HG03095 (cell line): Measurements from ENCODE around the gene CHD9.
"Not testable (repeated sequence)": the region's sequence is repeated elsewhere in the genome, so short reads cannot be mapped to it uniquely, and the experiment has no call there.

ENCODE experiments used
- ATAC-seq: cut with Tn5 transposase; IDR thresholded peaks from one replicate; pipeline ENCODE4 v1.9.1; 2021; ENCODE audit warnings: moderate library complexity; ENCODE audit not compliant: unreplicated experiment

CHD9 gene

DNA sequence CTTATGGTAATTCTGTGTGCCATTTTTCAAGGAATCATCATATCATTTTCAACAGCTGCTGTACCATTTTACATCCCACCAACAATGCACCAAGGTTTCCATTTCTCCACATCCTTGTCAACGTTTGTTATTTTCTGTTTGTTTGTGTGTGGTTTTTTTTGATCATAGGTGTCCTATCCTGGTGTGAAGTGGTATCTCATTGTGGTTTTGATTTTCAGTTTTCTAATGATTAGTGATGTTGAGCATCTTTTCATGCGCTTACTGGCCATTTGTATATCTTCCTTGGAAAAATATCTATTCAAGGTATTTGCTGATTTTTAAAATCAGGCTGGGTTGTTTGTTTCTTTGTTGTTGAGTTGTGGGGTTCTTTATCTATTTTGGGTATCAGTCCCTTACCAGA lies 15.0 kb downstream of the CHD9 start:
- no peak for ATAC-seq

DNA sequence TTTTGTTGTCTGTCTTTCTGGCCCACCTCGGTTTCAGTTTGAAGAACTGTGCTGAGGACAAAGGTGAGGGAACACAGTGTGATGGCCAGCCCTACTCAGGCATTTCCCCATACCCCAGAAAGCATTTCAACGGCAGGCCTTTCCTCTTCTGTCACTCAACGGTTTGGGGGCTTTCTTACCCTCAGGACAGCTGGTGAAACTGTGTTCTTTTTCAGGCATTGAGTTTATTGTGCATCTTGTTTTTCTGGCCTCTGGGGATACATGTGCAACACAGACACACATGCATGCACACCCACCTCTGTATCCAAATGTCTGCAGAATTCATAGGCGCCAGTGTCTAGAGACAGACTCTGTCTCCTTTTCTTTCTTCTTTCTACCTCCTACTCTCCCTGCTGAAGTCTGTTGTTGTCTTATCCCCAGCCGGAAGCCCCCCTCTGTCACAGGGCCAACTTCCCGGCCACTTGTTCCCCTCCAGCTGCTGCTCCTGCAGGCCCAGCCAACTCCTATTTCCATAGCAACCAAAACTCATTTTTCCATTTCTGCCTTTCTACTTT lies 17.0 kb downstream of the CHD9 start:
- ATAC-seq = peak; percentile 57

DNA sequence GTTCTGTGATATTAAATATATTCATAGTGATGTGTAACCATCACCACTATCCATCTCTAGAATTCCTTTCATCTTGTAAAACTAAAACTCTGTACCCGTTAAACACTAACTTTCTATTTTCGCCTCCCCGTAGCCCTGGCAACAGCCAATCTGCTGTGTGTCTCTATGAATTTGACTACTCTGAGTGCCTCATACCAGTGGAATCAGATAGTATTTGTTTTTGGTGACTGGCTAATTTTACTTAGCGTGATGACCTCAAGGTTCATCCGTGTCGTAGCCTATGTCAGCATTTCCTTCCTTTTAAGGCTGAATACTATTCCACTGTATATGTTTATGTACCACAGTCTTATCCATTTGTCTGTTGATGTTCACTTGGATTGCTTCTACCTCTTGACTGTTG lies 18.2 kb downstream of the CHD9 start:
- no peak for ATAC-seq

DNA sequence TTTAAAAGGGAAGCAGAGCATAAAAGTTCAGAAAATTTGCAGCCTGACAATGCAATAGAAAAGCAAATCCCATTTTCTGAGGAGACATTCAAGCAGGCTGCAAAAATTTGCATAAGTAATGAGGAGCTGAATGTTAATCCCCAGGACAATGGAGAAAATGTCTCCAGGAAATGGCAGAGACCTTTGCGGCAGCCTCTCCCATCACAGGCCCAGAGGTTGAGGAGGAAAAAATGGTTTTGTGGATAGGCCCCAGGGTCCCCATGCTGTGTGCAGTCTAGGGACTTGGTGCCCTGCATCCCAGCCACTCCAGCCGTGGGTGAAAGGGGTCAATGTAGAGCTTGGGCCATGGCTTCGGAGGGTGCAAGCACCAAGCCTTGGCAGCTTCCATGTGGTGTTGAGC lies 19.5 kb downstream of the CHD9 start:
- ATAC-seq = not testable (repeated sequence)

DNA sequence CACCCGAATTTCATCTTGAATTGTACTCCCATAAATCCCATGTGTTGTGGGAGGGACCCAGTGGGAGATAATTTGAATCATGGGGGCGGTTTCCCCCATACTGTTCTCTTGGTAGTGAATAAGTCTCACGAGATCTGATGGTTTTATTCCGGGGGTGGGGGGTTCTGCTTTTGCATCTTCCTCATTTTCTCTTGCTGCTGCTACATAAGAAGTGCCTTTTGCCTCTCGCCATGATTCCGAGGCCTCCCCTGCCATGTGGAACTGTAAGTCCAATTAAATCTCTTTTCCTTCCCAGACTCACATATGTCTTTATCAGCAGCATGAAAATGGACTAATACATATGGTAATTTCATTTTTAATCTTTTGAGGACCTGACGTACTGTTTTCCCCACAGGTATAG lies 20.7 kb downstream of the CHD9 start:
- ATAC-seq = not testable (repeated sequence)

DNA sequence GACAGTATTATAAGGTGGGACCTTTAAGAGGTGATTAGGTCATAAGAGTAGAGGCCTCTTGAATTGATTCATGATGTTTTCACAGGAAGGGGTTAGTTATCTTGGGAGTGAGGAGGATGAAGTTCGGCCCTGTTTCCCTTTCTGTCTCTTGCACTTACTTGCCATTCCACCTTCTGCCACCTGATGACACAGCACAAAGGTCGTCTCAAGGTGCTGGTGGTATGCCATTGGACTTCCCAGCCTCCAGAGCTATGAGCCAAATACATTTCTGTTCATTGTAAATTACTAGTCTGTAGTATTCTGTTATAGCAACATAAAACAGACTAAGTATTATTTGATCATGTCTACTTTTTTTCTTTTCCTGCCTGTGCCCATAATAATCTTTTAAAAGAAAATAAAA lies 23.5 kb downstream of the CHD9 start:
- ATAC-seq = no peak

DNA sequence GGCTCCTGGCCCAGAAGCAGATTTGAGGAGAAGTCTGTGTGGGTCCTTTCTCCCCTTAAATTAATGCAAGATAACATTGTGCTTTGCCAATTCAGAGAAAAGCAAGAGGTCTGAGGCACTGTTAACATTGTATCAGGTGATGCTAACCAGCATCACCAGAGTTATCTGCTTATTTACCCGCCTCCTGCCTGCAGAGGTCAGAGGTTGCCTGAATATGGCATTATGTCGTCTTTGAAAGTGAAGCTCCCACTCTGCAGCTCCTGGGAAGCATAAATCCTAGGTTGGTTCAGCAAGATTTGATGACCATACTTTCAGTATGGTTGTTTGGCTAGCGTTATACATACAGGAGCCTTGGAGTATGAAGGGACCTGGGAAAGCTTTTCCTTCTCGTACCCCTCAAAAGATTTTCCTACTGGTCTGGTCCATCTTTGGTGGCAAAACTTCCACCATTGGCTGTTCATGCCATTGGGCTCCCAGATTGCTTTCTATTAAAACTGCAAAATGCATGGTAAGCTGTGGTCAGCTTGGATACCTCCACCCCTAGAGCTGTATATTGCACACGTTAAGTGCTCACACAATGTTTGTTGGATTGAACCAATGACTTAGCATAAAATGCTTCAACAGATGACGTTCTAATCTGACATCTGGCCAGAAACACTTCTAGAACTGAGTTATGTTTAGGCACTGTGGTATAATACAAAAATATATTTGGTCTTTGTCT lies 24.1 kb downstream of the CHD9 start:
- no peak for ATAC-seq

DNA sequence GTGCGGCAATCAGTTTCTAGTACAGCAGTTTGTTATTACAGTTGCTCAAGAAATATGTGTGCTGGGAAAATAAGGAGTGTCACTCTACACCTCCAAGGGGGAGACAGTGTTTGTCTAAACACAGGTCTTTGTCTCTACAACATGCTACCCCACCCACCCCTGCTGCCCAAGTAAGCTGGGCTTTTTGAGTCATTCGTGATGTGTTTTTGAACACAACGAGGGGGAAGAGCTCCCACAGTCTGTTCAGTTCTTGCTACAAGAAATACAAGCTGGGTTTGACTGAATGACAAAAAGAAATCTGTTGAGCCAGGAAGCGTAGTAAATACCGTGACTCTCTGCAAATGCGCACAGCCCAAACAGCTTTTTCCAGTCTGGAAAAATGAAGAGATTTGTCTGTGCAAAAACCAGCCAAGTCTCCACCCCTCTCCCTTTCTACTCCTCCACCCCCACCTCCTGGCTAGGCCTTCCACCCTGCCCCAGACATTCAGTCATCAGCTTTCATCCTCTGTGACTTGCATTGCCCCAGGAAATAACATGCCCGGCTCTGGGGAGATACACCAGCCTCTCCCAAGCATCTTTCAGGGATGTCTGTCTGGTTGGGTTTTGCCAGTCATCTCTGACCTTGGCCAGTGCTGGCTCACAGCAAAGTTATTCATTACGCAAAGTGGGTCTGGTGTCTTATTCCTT lies 25.7 kb downstream of the CHD9 start:
- no peak for ATAC-seq

DNA sequence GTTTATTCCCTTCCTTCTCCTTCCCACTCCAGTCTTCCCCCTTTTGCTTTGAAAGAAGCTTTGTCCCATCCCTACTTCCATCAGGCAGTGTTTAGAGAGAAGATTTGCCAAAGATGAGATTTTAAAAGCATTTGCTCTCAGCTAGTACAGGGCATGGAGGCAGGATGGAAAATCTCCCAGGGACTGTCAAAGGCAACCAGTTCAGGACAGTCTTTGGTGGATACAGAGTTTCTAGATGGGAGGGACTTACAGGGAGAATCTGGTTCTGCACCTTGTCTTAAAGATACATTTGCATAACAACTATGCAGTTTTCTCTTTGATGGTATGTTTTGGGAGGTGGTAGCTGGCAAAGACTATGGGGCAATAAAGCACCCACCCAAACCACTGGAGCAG lies 26.2 kb downstream of the CHD9 start:
- no peak for ATAC-seq

DNA sequence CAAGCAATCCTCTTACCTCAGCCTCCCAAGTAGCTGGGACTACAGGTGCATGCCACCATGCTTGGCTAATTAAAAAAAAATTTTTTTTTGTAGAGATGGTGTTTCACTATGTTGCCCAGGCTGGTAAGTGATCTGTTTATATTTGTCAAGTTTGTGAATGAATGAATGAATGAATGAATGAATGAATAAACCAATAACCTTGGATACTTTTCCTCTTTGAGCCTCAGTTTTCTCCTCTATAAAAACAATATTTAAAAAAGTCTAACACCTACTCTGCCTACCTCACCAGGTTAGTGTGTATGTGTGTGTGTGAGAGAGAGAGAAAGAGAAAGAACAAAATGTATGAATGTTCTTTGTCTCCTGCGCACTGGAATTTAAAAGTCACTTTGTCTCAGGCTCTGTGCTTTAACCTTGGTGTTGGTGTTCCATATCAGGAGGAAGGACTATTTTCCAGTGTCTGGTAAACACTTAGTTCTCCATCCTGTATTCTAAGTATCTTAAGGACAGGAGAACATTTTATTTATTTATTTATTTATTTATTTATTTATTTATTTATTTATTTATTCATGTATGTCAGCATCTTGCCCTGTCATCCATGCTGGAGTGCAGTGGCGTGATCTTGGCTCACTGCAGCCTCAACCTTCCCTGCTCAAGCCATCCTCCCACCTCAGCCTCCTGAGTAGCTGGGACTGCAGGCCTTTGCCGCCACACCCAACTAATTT lies 27.1 kb downstream of the CHD9 start:
- no peak for ATAC-seq

DNA sequence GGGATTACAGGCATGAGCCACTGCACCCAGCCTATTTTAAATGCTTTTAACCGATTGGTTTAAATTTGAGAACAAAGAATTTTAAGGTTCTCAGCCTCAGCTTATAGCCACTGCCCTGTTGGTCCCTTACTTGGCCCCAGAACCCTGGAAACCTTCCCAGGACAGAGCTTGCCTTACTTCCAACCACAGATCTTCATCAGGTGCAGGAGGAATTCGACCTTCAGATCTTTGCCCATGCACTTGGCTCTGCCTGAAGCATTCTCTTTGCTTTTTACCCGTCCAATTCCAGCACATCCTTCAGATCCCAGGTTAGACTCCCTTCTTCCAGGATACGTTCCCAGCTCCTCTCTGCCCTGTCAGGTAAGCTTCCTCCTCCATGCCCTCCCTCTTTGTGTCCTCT lies 27.7 kb downstream of the CHD9 start:
- ATAC-seq = no peak

DNA sequence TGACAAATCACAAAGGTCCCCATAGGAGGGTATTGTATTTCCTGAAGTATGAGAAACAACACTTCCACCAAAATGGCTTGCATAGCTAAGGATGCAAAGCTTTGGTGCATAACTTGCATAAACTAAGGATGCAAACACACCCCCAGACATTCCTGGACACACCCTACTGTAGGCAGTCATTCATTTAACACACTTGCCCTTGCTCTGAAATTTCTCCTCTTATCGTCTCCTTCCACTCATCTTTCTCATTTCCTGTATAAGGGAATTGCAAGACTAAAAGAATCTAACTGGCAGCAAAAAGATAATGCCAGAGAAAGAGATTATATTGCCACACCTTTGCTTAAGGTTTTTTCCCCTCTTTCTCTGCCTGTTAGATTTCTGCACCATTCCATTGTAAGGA lies 28.3 kb downstream of the CHD9 start:
- no peak for ATAC-seq

DNA sequence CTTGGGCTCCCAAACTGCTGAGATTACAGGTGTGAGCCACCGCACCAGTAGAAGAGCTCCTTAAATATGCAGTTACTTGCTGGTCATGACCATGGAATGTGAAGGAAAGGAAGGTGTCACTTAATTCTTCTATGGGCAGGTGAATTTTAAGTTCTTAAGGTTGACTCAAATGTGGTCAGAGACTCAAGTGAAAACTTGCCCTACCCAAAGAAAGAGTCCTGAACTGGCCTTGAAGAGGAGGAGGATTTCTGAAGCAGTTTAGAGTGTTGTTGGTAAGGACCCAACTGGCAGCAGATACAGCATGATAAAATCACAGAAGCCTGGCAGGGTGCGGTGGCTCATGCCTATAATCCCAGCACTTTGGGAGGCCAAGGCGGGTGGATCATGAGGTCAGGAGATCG lies 29.4 kb downstream of the CHD9 start:
- no peak for ATAC-seq

DNA sequence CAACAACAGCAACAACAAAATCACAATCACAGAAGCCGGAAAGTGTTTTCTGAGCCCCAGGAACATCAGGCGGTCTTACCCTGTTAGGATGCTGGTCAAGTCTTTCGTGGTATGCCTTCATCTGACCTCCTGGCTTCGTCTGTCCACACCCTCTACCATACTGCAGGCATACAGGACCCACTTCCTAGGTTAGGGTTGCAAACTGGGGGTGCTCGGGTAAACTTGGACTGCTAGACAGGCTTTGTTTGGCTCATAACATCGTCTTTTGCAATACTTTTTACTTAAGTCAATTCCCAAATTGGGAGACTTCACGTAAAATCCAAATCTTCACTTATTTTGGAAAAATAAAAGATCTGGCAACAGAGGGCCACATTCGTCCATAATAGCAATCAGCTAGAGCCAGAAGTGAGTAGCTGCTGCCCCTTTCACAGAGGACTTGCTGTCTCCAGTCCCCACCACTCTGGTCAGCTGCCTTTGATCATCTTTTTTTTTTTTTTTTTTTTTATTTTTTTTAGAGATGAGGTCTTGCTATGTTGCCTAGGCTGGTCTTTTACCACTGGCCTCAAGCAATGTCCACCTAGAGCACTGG lies 30.0 kb downstream of the CHD9 start:
- ATAC-seq = no peak

DNA sequence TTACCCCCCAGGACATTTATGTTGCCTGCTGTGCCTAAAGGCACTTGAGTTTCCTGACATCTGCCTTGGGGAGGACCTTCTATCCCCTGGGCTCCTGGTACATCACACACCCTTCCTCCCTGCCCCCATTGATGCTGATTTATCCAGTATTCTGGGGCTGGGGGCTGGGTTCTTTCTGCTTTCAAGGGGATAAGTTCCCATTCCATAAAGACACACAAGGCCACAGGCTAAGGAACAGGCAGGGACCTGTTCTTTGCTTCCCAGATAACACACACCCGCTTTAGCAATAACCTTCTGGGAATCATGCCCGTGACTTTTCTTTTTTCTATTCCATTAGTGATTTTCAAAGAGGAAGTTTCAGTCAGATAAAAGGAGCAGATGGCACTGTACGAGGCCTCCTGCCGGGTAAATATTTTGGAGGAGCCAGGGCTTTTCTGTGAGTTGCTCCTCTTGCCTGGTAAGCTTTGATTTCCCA lies 30.6 kb downstream of the CHD9 start:
- ATAC-seq = no peak

DNA sequence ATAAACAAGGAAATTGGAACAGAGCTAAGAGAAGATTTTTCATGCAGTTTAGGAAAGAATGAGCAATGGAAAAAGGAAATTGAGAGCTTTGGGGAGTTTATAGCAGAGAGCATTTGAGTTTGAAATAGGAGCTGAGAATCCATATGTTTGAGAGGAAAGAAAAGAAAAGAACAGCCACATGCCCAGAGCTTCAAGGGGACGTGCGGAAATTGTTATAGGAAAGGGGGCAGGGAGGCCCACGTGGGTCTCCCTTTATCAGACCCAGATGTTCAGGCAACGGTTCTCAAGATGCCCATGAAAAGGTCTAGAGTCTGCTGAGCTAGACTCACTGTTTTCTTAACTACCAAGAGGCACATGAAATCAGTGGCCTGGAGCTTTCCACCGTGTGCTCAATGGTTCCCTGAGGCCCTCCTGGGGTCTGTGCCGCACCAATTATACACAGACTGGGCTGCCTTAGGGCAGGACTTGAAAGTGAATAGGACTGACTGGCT lies 31.2 kb downstream of the CHD9 start:
- ATAC-seq = no peak

DNA sequence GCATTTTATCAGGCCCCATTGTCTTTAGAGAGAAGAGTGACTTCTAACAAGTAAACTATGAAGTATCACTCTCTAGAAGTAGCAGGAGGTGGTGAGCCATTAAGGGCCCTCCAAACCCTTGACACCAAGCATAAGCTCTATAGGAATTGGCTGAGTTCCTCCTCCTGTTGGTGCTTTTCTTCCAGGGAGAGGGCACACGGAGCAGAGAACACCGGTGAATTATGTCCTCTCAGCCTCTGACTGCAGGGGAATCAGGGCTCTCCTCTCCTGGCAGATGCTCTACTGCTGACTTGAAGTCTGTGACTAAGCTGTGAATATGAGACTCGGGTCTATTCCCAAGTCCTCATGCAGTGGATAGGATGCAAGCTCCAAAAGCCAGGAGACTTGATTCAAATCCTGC lies 32.3 kb downstream of the CHD9 start:
- no peak for ATAC-seq

DNA sequence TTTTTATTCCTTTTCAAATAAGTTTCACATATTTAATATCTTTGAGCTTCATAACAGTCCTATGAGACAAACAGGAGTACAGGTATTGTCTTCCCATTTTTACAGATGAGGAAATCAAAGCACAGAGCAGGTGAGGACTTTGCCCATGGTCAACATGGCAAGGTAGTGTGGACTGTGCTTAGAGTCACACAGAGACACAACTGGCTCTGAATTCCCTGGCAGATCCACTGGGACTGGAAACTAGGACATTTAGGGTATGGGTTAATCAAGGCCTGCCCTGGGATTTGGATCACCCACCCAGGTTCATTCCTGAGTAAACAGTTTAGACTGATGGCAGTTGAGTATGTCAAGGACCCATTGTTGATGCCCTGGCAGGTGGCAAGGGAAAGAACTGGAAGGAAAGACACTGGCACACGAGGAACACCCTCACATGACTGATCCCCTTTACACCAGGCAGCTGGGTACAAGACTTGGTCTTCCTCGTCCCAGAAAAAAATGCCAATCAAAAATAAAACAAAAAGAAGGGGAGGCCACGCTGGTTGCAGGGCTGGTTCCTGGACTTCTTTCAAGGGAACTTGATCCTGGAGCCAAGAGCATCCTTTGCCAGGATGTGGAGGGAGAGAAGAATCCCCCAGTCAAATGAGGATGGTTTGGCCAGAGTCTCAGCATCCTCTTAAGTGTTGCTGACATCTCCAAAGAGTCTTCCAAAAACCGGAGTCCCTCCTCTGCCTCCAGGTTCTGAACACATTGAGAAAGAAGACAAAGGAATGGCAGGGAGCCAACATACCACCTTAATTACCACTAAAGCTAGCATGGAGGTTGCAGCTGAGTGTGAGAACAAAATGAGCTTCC lies 34.9 kb downstream of the CHD9 start:
- ATAC-seq = no peak

DNA sequence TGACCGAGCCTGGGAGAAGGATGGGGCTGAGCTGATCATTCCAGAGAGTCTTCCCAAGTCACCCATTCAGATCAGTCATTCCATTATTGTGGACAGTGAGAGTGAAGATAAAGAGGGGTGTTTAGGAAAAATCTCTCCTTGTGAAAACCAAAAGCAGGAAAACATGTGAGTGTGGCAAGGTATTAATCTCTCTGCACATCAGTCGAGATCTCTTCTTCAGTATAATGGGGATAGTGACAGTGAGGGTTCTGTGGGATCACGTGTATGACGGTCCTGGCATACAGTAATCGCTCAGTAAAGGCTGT lies 35.4 kb downstream of the CHD9 start:
- ATAC-seq = no peak

DNA sequence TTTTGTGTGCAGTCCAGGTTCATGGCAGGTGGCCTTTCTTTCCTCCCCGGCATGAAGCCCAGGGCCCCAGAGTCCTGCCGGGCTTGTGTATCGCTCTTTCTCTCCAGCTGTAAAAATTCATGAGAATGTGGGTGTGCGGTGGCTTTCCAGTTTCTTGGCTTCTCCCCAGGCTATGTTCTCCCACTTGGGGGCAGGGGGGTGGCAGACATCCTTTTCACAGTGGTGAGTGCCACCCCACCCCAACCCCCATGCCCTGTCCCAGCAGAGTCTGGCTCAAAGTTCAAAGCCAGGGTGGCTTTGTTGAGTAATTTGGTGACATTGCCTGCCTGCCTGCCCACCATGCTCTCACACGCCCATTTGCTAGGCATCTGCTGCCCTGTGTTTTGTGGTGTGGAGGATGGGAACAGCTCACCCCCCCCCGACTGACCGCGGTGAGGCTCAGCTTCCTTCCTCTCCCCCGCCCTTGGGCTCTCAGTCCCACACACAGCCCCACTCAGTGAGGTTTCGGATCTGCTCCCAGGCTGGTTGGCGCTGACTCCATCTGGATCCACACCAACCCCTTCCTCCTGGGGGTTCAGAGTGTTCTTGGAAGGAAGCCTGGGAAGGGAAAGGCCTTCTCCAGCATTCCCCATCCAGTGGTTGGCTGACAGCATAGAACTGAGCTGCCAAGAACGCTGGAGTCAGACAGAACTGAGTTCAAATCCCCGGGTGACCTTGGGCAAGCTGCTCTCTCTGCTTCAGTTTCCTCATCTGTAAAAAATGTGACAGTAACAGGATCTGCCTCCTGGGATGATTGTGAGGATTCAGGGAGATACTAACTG lies 36.0 kb downstream of the CHD9 start:
- peak; percentile 45 for ATAC-seq
